ENCODE results near the gene EFCAB6. TPM values are rescaled to one million over a fixed set of nuclear protein-coding genes. Genes with fewer than 3 reads are reported as not detected.

EFCAB6 gene
- total and polyA plus RNA-seq, 9 of the 15 experiments (the other 6 are each of a cell fraction or from before 2014, with no cell fraction given): 0.06 TPM; not detected in 8

GRCh38 chr22:43835166-43835565 lies 23.1 kb upstream of the EFCAB6 start:
- Histone ChIP-seq H2AFZ (ENCODE audit: low read depth, low read length) (no peak overlapping the region), H3K9me1 (ENCODE audit: control insufficient read depth, insufficient read depth, low read length) (no peaks in the 10 kb centered on the region), H3K4me2 (ENCODE audit: insufficient read depth, low read length) (no peak overlapping the region), H3K36me3 (ENCODE audit: control insufficient read depth, insufficient read depth, low read length) (no peaks in the 10 kb centered on the region), H3K9ac (ENCODE audit: insufficient read depth in 1 of 2, low read depth in 2 of 2, low read length in 2 of 2) (no peak overlapping the region), H4K20me1 (replicated peaks; ENCODE audit: control insufficient read depth, insufficient read depth, low read length) (no peaks in the 10 kb centered on the region; the same call in 1 of the 2 replicates), H3K4me3 (no peak overlapping the region), H3K4me1 (replicated peaks in 1 of 2; ENCODE audit: control insufficient read depth in 2 of 2, insufficient read depth in 2 of 2, low read length in 2 of 2) (no peaks in the 10 kb centered on the region), H3K79me2 (ENCODE audit: control insufficient read depth, insufficient read depth, low read length) (no peaks in the 10 kb centered on the region), H3K27me3 (ENCODE audit: control insufficient read depth in 2 of 2, insufficient read depth in 2 of 2, low read length in 2 of 2) (peaks cover 0 to 37% of the 10 kb centered on the region in 2 experiments; a peak in 4 of 5 replicates), H3K27ac (ENCODE audit: extremely low read depth, low read depth, low read length) (no peak overlapping the region), H3K9me3 (replicated peaks; ENCODE audit: control insufficient read depth, insufficient read depth, low read depth, low read length) (no peaks in the 10 kb centered on the region)
- ATAC-seq (no peak), FAIRE-seq (no peak), DNase-seq (ENCODE audit: extremely low read depth in 1 of 4, low spot score in 3 of 4) (no peak)
- in situ Hi-C loops (cut with MboI) (no loop called here), intact Hi-C loops (cut with micrococcal nuclease) (no loop called here)
- ChIA-PET CTCF (ENCODE audit: low intra/inter-chr PET ratio) (no interaction called here), POLR2A (interaction anchor here (0.6 kb wide), 1 partner anchor 18 kb away, joined by 3 read pairs; no protein-coding TSS in a partner anchor)
- 0% methylated on average over 10 of the region's 12 CpGs for WGBS (ENCODE audit: insufficient coverage, low coverage, missing lambda C conversion rate)
- no TSS peak for BruUV-seq (replicated peaks)
- TF ChIP-seq STAG1 (CRISPR knock-in tag; IDR thresholded peaks at IDR 0.05; ENCODE audit: borderline replicate concordance): no peak
- TF ChIP-seq RBFOX2 (IDR thresholded peaks at IDR 0.05; ENCODE audit: low read depth, low read length): no peak
- no peak for TF ChIP-seq ZBTB12 (CRISPR knock-in tag; IDR thresholded peaks at IDR 0.05)
- TF ChIP-seq ZNF280A (IDR thresholded peaks at IDR 0.05; ENCODE audit: low read depth, partially characterized antibody): no peak
- no peak for TF ChIP-seq ZNF583 (CRISPR knock-in tag; IDR thresholded peaks at IDR 0.05)
- TF ChIP-seq RBM15 (IDR thresholded peaks at IDR 0.05; ENCODE audit: insufficient read depth, low read length): no peak

Measured in K562 (cell line).